ENCODE measurements around the gene USP34. TPM values are rescaled to one million over a fixed set of nuclear protein-coding genes. Genes with fewer than 3 reads are reported as not detected.

USP34 gene
- total and polyA plus RNA-seq, 9 of the 15 experiments (the other 6 are each of a cell fraction or from before 2014, with no cell fraction given): 19.8 to 108 (median 67.8) TPM

DNA sequence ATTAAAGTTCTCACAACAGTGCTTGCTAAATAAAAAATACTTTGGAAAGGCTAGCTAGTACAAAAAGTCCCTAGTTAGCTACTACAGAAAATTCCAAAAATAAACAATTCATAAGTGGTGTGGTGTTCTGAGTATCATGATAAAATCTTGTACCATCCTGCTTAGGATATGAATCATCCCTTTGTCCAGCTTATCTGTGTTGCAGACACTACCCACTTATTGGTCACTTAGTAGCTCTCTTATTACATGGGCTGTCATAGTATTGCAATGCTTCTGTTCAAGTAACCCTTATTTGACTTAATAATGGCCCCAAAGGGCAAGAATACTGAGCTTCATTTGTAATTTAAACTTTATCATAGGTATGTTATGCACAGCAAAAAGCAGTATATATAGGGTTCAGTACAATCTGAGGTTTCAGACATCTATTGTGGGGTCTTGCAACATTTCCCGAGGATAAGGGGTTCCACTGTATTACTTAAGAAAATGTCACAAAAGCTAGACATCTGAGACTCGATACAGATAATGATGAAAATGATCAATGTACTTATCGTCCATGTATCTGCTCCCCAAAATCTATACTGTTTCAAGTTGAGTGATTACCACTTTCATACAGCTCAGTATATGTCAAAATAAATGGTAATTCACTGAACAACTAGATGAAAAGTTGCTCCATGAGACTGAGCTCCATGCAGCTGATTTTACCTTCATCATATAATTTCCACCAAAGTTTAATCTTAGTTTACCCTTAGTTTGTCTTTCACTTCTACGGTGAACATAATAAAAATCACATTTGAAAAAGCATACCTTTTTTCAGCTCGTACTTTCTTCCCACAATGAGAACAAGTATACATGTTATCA is 215.1 kb downstream of the USP34 start (continued):
- TF ChIP-seq, protein P1, sequence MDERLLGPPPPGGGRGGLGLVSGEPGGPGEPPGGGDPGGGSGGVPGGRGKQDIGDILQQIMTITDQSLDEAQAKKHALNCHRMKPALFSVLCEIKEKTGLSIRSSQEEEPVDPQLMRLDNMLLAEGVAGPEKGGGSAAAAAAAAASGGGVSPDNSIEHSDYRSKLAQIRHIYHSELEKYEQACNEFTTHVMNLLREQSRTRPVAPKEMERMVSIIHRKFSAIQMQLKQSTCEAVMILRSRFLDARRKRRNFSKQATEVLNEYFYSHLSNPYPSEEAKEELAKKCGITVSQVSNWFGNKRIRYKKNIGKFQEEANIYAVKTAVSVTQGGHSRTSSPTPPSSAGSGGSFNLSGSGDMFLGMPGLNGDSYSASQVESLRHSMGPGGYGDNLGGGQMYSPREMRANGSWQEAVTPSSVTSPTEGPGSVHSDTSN (CRISPR knock-in tag; IDR thresholded peaks at IDR 0.05; ENCODE audit: low read depth): no peak
- TF ChIP-seq, protein P1 (tag; conservative IDR thresholded peaks at IDR 0.05; ENCODE audit: low read depth): 0 out of 2 replicates have a peak, but pooled peaks have one; percentile 29
- TF ChIP-seq ELF4 (CRISPR knock-in tag; IDR thresholded peaks at IDR 0.05) (no peak), CREB1 (IDR thresholded peaks at IDR 0.05) (no peak), CREB1 (CRISPR knock-in tag; IDR thresholded peaks at IDR 0.05) (no peak), SRSF3 (IDR thresholded peaks at IDR 0.05; ENCODE audit: insufficient read depth, low read length) (no peak), HNRNPL (IDR thresholded peaks at IDR 0.05; ENCODE audit: low read depth, low read length) (no peak), ZNF75A (CRISPR knock-in tag; IDR thresholded peaks at IDR 0.05) (no peak), ZSCAN32 (CRISPR knock-in tag; IDR thresholded peaks at IDR 0.05) (no peak), ZEB2 (IDR thresholded peaks at IDR 0.05) (no peak), ZNF232 (CRISPR knock-in tag; IDR thresholded peaks at IDR 0.05) (no peak), TBL1XR1 (IDR thresholded peaks at IDR 0.05; ENCODE audit: low read length in 2 of 2) (no peak), TRIM24 (IDR thresholded peaks at IDR 0.05) (peak in 1 of 2 experiments; percentile 13; a peak in 1 of 4 replicates)
- TF ChIP-seq, protein P2, sequence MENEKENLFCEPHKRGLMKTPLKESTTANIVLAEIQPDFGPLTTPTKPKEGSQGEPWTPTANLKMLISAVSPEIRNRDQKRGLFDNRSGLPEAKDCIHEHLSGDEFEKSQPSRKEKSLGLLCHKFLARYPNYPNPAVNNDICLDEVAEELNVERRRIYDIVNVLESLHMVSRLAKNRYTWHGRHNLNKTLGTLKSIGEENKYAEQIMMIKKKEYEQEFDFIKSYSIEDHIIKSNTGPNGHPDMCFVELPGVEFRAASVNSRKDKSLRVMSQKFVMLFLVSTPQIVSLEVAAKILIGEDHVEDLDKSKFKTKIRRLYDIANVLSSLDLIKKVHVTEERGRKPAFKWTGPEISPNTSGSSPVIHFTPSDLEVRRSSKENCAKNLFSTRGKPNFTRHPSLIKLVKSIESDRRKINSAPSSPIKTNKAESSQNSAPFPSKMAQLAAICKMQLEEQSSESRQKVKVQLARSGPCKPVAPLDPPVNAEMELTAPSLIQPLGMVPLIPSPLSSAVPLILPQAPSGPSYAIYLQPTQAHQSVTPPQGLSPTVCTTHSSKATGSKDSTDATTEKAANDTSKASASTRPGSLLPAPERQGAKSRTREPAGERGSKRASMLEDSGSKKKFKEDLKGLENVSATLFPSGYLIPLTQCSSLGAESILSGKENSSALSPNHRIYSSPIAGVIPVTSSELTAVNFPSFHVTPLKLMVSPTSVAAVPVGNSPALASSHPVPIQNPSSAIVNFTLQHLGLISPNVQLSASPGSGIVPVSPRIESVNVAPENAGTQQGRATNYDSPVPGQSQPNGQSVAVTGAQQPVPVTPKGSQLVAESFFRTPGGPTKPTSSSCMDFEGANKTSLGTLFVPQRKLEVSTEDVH (IDR thresholded peaks at IDR 0.05; ENCODE audit: low read depth, partially characterized antibody): no peak
- TF ChIP-seq, protein P3, sequence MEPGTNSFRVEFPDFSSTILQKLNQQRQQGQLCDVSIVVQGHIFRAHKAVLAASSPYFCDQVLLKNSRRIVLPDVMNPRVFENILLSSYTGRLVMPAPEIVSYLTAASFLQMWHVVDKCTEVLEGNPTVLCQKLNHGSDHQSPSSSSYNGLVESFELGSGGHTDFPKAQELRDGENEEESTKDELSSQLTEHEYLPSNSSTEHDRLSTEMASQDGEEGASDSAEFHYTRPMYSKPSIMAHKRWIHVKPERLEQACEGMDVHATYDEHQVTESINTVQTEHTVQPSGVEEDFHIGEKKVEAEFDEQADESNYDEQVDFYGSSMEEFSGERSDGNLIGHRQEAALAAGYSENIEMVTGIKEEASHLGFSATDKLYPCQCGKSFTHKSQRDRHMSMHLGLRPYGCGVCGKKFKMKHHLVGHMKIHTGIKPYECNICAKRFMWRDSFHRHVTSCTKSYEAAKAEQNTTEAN (CRISPR knock-in tag; IDR thresholded peaks at IDR 0.05): no peak
- TF ChIP-seq, protein P4, sequence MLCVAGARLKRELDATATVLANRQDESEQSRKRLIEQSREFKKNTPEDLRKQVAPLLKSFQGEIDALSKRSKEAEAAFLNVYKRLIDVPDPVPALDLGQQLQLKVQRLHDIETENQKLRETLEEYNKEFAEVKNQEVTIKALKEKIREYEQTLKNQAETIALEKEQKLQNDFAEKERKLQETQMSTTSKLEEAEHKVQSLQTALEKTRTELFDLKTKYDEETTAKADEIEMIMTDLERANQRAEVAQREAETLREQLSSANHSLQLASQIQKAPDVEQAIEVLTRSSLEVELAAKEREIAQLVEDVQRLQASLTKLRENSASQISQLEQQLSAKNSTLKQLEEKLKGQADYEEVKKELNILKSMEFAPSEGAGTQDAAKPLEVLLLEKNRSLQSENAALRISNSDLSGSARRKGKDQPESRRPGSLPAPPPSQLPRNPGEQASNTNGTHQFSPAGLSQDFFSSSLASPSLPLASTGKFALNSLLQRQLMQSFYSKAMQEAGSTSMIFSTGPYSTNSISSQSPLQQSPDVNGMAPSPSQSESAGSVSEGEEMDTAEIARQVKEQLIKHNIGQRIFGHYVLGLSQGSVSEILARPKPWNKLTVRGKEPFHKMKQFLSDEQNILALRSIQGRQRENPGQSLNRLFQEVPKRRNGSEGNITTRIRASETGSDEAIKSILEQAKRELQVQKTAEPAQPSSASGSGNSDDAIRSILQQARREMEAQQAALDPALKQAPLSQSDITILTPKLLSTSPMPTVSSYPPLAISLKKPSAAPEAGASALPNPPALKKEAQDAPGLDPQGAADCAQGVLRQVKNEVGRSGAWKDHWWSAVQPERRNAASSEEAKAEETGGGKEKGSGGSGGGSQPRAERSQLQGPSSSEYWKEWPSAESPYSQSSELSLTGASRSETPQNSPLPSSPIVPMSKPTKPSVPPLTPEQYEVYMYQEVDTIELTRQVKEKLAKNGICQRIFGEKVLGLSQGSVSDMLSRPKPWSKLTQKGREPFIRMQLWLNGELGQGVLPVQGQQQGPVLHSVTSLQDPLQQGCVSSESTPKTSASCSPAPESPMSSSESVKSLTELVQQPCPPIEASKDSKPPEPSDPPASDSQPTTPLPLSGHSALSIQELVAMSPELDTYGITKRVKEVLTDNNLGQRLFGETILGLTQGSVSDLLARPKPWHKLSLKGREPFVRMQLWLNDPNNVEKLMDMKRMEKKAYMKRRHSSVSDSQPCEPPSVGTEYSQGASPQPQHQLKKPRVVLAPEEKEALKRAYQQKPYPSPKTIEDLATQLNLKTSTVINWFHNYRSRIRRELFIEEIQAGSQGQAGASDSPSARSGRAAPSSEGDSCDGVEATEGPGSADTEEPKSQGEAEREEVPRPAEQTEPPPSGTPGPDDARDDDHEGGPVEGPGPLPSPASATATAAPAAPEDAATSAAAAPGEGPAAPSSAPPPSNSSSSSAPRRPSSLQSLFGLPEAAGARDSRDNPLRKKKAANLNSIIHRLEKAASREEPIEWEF (CRISPR knock-in tag; IDR thresholded peaks at IDR 0.05): no peak

Measured in K562 (cell line).